H4 (cell line): Measurements from ENCODE around the gene TMEM11. TPM values are rescaled to one million over a fixed set of nuclear protein-coding genes. Genes with fewer than 3 reads are reported as not detected.
"Not testable (repeated sequence)": the region's sequence is repeated elsewhere in the genome, so short reads cannot be mapped to it uniquely, and the experiment has no call there.

Source experiments
- DNase-seq: peaks from one replicate; pipeline ENCODE4 v3.0.0-alpha.2; 2015; ENCODE audit warnings: low spot score
- total RNA-seq: library from RNA; depleted of rRNA; stranded (reverse); fragments of >200 nt; shearing (Covaris generic); gene quantifications from 2 replicates; pipeline ENCODE4 v1.2.3, GENCODE V29; 2014

Gene TMEM11
- total RNA-seq, 1 experiment from 2014 or later: 33.0 TPM

DNA sequence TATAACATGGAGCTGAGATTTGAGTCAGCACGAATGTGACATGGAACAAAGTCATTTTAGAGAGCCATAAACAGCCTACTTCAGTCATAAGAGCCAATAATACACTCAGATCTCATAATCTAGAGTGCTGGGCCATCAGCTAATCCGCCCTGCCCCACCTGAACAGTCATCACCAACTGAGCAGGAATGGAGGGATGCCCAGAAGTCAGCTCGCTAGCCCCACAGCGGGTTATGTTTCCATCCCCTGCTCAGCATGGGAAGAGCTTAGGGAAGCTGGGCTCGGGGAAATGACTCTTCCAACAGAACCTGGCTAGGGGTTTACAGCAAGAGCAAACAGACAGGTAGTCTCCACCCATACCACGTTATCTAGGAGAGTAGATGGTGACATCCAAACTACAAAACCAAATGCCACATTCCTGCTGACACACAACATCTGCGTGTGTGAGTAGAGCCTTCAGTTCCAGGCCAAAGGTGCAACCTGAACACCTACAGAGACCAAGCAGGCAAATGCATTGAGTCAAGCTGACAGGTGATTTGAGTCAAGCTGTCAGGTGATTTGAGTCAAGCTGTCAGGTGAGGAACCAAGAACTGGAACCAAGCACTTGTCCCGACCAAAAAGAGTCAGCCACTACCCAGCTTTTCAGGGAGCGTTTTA is 2.0 kb downstream of the TMEM11 start:
- DNase-seq: no peak

DNA sequence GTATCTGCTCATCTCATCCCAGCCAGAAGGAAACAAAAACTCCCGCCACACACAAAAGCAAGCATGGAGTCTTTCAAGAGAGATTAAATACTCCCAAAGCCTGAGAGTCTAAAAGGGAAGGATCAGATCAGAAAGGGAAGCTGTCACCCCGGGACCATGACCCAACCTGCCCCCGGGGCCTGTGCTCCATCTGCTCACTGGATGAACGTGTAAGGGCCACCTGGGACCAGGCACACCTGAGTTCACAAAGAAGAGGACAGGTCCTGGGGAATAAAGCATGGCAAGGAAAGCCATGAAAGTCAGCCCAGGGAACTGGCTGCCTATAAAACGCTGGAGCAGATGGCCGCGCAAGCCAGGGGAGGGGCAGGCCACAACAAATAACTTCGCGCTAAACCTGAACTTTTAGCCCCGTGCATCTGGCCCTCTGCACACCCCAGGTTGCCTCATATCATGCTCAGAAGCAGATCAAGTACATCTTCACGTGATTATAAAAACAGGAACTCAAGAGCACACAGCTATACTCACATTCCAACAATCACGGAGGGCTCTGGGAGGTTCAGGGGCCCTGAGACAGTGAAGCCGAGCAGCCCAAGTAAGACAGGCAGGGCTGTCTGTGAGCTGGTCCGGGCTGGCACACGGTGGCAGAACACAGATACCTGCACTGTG is 3.4 kb downstream of the TMEM11 start:
- DNase-seq: no peak

DNA sequence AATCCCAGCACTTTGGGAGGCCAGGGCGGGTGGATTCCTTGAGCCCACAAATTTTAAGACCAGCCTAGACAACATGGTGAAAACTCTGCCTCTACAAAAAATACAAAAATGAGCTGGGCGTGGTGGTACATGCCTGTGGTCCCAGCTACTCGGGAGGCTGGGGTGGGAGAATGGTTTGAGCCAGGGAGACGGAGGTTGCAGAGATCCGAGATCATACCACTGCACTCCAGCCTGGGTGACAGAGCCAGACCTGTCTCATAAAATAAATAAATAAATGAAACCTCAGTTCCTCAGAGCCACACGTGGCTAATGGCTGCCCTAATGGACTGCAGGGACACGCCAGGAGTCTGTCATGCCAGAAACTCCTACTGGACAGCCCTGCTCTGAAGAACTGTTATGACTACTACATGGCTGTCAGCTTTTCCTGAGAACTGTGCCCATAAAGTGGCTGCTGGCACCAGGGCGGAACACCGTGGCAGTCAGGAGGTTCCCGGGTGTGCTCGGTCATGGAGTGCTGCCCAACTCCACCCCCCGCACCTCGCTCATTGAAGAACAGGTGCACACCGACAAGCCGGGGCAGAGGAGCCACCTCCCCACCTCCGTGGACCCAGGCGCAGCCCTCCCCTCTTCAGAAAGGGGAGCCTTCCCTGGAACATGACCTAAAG is 4.3 kb downstream of the TMEM11 start:
- no peak for DNase-seq

DNA sequence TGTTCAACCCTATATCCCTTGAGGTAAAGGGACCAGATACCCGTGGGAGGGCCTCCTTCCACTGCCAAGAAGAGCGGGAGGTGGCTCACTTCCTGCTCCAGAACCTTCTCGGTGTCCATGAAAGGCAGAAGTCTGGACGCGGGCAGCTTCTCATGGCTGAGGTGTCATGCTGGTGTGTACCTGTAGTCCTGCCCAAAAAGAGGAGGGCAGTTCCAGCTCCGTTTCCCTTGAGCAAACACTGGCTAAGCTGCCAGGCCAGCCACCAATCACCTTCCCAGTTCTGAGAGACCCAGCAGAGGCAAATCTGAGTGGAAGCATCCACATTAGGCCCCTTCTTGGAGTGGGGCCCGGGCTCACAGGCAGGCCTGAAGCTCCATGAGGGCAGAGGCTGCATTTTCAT is 5.6 kb downstream of the TMEM11 start:
- no peak for DNase-seq

DNA sequence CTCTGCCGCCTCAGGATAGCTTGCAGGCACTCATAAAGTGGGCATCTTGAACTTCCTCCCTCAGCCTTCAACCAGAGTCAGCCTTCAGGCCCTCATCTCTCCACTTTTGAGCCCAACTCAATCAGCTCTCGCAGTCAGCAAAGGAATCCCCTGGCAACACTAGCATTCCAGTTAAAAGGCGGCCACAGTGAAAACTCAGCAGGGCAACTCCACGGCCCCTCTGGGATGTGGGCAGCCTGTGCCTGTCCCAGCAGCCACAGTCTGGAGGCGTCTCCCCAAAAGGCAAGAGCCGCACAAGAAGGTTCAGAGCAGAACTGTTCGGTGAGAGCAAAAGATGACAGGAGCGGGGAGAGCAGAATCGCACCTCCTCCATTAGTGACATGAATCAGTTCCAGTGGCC is 9.0 kb downstream of the TMEM11 start:
- no peak for DNase-seq

DNA sequence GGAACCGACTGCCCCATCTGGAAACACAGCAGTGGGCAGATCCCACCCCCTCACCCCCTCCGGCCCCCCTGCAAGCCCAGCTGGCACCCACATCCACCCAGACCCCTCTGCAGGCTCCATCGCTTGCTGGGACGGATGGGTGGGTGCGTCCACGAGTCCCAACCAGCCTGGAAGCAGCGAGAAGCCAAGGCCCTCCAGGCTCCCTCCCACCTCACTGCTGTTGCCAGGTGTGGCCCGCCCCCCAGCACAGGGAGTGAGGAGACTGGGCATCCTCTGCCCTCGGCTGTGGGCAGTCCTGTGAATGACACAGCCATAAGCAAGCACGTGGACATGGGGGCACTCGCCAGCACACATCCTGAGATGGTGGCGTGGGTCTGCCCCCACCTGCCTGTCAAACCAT is 11.4 kb downstream of the TMEM11 start:
- no peak for DNase-seq

DNA sequence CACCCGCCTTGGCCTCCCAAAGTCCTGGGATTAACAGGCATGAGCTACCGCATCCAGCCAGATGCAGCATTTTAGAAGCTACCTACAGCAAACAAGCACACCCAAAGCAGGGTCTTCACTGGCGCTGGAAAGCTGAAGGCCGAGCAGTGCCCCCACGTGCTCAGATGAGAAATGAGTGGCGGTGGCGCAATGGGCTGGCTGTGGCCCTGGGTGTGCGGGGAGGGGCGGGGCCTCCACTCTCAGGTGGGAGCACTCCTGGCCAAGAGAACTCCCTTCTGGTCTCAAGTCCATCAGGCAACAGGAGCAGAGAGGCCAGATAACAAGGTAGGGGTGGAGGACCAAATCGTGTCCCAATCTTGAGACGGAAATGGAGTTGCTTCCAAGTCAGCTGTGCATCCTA is 12.1 kb downstream of the TMEM11 start:
- DNase-seq: no peak

DNA sequence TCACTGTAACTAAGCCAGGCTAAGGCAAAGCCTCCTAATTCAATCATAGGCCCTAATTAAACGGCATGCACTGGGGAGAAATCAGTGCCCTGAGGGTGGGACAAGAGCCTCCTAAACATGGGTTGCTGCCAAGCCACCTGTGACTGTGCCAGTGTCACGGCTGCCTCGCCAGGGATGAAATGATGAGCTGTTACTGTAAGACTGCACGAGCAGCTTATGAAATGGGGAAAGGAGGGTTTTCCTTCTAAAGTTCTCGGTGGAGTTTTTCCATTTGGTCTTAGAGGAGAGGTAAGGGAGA is 12.7 kb downstream of the TMEM11 start:
- no peak for DNase-seq

DNA sequence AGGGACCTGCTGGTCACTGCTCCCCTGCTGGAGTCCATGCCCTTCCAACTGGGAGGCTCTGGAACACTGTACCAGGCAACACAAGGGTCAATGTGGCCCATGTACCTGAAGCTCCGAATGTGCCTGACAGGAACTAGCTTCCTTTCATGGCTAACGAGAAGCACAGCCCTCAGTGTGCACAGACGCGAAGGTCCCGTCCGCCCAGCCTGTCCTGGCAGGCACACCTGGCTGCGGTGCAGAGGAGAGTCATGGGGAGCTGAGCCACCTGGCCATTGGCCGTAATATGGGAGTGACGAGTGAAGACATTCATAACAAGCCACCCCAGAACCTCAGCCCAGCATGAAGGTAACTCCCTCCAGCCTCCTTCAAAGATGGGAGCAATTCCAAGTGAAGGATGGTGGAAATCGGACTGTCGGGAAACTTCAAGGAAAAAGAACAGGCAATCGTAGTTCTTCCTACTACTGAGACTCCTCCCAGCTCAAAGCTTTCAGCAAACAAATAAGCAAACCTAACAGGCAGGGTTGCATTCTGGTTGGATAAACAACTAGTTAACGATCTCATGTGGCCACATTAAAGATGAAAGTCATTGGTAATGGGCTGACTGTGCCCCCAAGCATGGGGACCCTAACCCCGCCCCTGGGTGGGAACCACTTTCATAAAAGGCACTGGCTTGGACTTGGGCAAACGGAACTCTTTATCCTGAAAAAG is 13.2 kb downstream of the TMEM11 start:
- DNase-seq: no peak

DNA sequence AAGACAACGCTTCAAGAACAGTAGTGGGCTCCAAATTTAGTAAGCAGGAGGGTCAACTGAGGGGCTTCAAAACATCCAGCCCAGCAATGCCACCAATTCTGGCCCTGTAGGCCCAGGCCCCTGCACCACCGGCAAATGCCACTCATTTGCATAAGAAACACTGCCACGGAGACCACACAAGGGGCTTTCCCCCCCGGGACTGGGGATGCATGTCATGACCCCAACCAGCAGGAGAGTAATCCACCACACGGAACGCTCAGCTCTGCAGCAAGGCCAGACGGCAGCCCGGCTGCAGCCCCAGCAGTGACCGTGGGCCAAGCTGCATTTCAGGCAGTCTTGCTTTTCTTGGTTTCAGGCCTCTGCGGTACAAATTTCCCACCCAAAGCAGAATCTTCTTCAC is 14.1 kb downstream of the TMEM11 start:
- no peak for DNase-seq

DNA sequence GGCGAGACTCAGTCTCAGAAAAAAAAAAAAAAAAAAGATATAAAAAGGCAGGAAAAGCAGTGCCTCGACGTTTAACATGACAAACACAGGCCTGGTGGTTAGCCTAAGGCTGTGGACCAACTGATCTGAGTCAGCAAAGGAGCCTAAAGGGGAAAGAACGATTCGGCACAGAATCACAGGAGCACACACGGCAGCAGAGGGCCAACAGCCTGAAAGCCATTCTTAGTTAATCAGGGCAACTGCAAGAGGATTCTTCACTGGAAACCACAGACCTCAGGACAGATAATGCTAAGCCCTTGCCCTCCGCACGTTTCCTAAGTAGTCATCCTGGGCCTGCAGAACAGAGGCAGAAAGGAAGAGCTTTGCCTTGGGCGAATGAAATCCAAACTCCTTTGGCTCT is 14.7 kb downstream of the TMEM11 start:
- no peak for DNase-seq

DNA sequence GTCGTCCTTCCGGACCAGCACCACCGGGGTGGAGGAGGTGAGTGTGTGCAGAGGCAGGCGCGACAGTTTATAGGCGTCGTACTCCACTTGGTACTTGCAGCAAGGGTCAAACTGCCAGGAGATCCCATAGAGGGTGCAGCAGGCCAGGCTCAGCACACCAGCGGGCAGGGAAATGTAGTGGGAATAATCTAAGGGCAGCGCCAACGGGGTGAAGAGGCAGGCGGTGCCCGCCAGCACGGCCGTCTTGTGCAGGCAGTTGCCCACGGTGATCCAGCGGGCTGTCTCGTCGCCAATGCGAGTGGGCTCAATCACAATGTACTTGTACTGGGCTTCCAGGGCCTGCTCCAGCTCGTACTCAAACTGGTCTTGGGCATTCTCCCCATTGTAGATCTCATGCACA is 15.6 kb downstream of the TMEM11 start:
- no peak for DNase-seq

DNA sequence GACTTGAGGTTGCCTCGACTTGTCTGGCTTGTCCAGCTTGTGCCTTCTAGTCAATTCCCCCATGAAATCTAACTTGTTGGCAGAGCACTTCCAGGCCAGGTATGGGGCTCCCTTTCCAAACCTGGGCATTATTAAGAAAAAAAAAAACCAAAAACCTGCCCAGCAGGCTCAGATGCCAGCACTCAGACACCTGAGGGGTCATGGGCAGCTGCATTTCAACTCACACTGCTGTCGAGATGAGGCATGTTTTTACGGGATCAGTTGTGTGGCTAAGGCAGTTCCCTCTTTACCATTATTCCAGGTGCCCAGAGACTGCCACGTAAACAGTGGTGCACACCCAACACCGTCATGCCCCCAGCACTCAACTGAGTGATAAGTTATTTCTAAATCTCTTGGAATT is 17.8 kb downstream of the TMEM11 start:
- DNase-seq: no peak

DNA sequence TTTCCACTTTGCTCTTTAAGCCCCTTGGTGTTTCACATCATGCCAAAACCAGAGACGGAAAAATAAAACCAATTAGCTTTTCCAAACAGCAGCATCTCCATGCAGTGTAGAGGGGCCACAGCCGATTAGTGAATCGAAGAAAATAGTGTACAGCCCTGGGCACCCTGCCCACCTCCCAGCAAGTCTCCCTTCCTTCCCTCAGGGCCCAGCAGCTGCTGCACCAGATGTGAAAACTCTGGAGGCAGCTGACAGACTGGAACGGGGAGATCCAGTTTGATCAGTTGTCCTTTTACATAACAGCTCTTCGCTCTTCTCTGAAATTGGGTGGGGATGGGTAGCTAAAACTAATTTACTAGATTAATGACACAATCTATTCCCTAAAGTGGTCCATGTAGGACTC is 19.3 kb downstream of the TMEM11 start:
- DNase-seq: no peak

DNA sequence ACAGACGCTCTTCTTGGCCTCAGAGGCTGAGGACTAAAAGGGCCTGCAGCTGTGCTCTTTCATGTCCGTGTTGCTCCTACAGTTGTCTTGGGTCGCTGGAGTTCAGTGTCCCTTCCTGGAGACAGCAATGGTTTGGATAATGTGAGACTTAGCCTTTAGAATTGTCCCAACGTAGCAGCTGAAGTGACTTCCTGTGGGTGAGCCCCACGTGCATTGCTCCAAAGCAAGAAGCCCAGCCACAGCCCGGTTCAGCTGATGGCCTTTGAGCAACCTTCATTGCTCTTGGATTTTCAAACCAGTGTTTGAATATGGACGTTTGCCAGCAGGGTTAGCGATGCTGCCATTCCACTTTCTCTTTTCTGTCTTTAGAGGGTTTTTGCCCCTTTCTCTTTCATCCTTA is 19.7 kb downstream of the TMEM11 start:
- no peak for DNase-seq

DNA sequence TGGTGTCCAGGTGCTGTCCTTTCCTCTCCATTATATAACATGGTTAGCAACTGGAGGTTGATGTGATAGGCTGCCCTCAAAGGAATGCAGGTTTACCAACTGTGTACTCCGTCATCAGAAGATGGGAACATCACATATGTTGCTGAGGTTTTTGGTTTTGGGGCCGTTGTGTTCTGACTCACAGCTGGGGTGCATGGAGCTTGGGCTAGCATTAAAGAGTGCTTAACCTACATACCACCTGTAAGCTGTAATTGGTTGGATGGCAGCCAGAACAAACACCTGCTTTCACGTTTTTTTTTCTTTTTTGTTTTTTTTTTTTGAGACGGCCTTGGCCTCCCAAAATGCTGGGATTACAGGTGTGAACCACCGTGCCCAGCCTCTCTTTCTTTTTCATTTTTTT is 20.9 kb downstream of the TMEM11 start:
- DNase-seq: no peak

DNA sequence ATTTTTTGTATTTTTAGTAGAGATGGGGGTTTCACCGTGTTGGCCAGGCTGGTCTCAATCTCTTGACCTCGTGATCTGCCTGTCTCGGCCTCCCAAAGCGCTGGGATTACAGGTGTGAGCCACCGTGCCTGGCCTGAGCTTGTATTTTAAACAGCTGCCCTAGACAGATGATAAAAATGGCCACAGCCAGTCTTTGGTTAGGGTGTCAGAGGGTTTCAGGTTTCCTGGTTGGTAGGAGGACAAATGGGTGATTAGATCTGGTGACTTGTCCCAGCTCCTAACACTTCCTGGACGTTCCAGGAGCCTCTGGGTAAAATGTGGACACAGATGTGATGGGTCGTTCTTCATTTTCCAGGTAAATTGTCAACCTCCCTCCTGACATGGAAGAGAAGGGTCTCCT is 21.5 kb downstream of the TMEM11 start:
- DNase-seq: not testable (repeated sequence)

DNA sequence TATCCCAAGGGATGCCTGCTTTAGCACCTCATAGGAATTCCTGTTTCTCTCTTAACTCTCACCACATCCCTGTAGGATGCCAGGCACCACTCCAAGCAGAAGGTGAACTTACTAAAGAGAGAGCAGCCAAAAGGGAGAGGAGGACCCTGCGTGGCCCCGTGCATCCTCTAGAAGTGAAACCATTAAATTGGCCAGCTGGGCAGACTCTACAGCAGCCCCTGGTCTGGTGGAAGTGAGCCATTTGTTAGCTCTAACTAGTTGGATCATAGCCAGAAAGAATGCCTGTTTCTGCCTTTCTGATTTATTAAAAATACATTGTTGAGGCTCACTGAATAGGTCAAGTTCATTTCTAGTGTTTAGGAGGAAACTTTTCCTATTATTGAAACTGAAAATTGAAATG is 22.3 kb downstream of the TMEM11 start:
- DNase-seq: no peak

DNA sequence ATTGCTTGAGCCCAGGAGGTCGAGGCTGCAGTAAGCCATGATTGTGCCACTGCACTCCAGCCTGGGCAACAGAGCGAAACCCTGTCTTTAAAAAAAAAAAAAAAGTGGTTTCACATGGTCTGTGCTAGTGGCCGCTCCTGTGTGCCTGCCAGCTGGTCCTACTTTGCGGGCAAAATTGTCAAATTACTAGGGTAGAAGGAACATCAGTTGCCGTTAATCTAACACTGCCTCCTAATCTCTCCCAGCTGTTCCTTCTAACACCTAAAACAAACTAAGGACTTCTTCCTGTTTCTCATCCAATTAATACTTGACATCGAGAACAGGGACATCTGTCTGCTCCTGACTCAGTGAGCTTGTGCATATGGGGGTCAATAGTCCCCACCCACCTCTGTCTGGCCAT is 23.9 kb downstream of the TMEM11 start:
- no peak for DNase-seq

DNA sequence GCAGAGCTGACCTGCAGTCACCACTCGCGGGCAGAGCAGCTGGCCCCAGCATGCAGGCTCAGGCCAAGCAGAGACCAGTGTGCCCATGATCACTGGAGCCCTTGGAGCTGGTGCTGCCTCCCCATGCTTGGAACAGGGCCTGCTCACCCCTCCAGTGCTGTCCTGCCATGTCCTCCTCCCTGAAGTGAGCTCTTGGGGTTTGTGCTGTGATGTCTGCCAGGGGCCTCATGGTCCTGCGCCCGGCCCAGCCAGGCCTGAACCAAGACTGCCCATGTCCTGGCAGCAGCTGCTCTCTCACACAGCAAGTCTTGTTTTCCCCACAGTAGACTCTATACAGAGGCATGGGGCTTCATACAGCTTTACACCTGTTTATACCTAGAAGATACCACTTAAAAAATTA is 24.6 kb downstream of the TMEM11 start:
- DNase-seq: no peak

DNA sequence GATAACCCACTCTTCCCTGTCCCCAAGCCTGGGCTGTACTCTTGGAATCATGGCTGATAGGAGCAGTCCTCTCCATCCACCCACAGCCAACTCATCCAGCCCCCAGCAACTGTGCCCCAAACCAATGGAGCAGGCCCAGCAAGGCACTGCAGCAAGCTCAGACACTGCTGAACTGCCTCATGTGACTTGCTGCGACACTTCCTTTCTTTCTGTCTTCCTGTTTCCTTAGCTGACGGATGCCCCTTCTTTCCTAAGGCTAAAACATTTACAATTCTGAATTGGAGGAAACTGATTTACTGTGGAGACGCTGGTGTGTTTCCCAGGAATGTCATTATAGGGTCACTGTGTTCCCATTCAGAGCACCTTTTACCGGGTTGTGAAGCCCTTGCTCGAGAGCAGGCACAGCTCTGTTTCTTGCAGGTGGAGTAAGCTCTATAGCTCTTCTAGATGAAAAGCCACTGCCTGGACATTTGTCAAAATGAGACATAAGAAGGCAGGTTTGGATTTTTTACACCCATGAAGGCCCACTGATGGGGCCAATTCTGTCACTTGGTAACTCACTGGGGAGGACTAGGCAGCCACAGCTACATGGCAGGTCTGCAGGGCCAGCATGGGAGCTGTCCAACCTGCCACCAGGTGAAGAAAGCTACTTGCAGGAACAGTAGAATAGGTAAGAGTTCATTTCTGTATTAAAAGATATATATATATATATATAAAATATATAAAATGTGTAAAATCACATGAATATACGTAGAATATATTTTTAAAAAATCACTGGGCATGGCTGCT is 27.4 kb downstream of the TMEM11 start:
- DNase-seq: no peak

DNA sequence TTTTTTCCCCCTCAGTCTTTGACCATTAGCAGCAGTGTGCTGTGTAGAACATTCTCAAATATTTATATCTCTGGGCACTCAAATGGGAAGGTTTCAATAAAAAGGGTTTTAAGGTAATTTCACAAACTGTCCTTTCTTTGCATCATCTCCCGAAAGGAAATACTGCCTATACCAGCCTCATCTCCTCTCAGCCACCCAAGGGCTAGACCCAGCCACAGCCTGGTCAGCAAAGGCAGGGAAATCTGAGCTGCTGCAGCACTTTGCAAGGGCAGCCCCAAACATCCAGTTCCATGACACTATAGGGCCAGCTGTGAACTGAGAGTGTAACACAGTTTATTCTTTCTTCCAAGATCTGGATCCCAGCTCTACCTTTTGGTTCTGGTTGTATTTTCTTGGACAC is 28.9 kb downstream of the TMEM11 start:
- DNase-seq: no peak
